ENCODE results near the gene PTPRH. TPM values are rescaled to one million over a fixed set of nuclear protein-coding genes. Genes with fewer than 3 reads are reported as not detected.

PTPRH gene
- total and polyA plus RNA-seq, 9 of the 15 experiments (the other 6 are each of a cell fraction or from before 2014, with no cell fraction given): 0.87 to 34.3 (median 22.7) TPM

- TF ChIP-seq STAT6 (CRISPR knock-in tag; IDR thresholded peaks at IDR 0.05): no peak
- TF ChIP-seq TEAD2 (tag; IDR thresholded peaks at IDR 0.05): no peak
- no peak for TF ChIP-seq ZNF175 (CRISPR knock-in tag; IDR thresholded peaks at IDR 0.05; ENCODE audit: low read depth)
- no peak for TF ChIP-seq ELF1 (tag; IDR thresholded peaks at IDR 0.05)
- TF ChIP-seq SMAD2 (IDR thresholded peaks at IDR 0.05; ENCODE audit: low read depth, low read length): no peak
- TF ChIP-seq HDAC6 (IDR thresholded peaks at IDR 0.05; ENCODE audit: low read depth, low read length): no peak
- no peak for TF ChIP-seq PREB (CRISPR knock-in tag; IDR thresholded peaks at IDR 0.05)
- no peak for TF ChIP-seq YY1 (IDR thresholded peaks at IDR 0.05; ENCODE audit: borderline replicate concordance in 1 of 3, control insufficient read depth in 1 of 3, extremely low read depth in 1 of 3, insufficient read depth in 3 of 3, insufficient read length in 1 of 3, insufficient replicate concordance in 2 of 3, low read depth in 1 of 3, low read length in 2 of 3)
- no peak for TF ChIP-seq POLR3G (IDR thresholded peaks at IDR 0.05; ENCODE audit: extremely low read depth, insufficient read length, insufficient replicate concordance)
- no peak for TF ChIP-seq NBN (IDR thresholded peaks at IDR 0.05; ENCODE audit: low read depth)
- no peak for TF ChIP-seq SMAD3 (CRISPR knock-in tag; conservative IDR thresholded peaks at IDR 0.05)
- TF ChIP-seq CBX5 (IDR thresholded peaks at IDR 0.05; ENCODE audit: borderline replicate concordance, low read depth): no peak
- TF ChIP-seq ETV5 (CRISPR knock-in tag; IDR thresholded peaks at IDR 0.05; ENCODE audit: low read depth): no peak
- no peak for TF ChIP-seq BCLAF1 (IDR thresholded peaks at IDR 0.05; ENCODE audit: borderline replicate concordance in 1 of 2, control insufficient read depth in 1 of 2, low read depth in 2 of 2, low read length in 1 of 2)
- no peak for TF ChIP-seq NFYB (IDR thresholded peaks at IDR 0.05; ENCODE audit: extremely low read depth, insufficient read length)
- TF ChIP-seq ZEB2 (IDR thresholded peaks at IDR 0.05): no peak; the same call in 1 of the 2 replicates
- TF ChIP-seq ZNF57 (CRISPR knock-in tag; IDR thresholded peaks at IDR 0.05): no peak
- no peak for TF ChIP-seq ZBTB1 (CRISPR knock-in tag; IDR thresholded peaks at IDR 0.05; ENCODE audit: borderline replicate concordance, low read depth)
- no peak for TF ChIP-seq PATZ1 (CRISPR knock-in tag; IDR thresholded peaks at IDR 0.05; ENCODE audit: borderline replicate concordance)
Measured at GRCh38 chr19:55146705-55147273, 62.5 kb downstream of the PTPRH start (continued).

Data from K562 (cell line).